Measurements from ENCODE around the gene VENTX.

DNA sequence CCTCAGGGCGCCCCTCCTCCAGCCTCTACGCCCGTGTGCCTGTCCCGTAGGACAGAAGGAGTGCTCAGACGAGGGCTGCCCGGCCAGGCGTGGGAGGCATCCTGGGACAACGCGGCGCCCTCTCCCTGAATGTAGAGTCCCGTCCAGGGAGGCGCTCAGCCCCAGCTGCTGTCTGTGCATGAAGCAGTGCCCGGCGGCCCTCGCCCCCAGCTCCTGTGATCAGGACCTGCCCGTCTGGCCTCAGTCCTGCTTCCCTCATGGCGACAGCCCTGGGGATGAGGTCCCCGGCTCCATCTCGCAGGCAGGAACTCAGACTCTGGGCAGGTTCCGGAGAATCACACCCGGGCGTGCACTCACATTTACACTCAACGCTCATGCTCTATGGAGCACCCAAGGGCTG lies 32.5 kb upstream of the VENTX start:
- TF ChIP-seq, protein P1, sequence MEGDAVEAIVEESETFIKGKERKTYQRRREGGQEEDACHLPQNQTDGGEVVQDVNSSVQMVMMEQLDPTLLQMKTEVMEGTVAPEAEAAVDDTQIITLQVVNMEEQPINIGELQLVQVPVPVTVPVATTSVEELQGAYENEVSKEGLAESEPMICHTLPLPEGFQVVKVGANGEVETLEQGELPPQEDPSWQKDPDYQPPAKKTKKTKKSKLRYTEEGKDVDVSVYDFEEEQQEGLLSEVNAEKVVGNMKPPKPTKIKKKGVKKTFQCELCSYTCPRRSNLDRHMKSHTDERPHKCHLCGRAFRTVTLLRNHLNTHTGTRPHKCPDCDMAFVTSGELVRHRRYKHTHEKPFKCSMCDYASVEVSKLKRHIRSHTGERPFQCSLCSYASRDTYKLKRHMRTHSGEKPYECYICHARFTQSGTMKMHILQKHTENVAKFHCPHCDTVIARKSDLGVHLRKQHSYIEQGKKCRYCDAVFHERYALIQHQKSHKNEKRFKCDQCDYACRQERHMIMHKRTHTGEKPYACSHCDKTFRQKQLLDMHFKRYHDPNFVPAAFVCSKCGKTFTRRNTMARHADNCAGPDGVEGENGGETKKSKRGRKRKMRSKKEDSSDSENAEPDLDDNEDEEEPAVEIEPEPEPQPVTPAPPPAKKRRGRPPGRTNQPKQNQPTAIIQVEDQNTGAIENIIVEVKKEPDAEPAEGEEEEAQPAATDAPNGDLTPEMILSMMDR (conservative IDR thresholded peaks at IDR 0.05; ENCODE audit: low read depth, low read length): no peak
- no peak for TF ChIP-seq EZH2phosphoT487 (IDR thresholded peaks at IDR 0.05; ENCODE audit: borderline replicate concordance, low read length)

Data from PC-3 (cell line).